Kidney (tissue), 14 donors: ENCODE measurements around the gene NPC1. TPM values are rescaled to one million over a fixed set of nuclear protein-coding genes. Genes with fewer than 3 reads are reported as not detected.

Experiments
- DNase-seq, 5 donors: peaks; one replicate each; pipeline ENCODE4 v3.0.0-alpha.2; 2013 to 2020
- FAIRE-seq: peaks from 2 replicates; lab custom pipeline; 2012; peaks lifted over from hg19 to GRCh38; lab: Jason Lieb, UNC
- H3K27ac ChIP-seq, 2 donors: one replicate each; pipeline ENCODE4 v1.7.0; 2013; ENCODE audit warnings: low read depth in 2 of 2, low read length in 2 of 2, inconsistent platforms in 1 of 2
- H3K27me3 ChIP-seq: one replicate; pipeline ENCODE4 v1.7.1; 2013; ENCODE audit warnings: low read length, inconsistent platforms; ENCODE audit not compliant: control insufficient read depth, insufficient read depth
- H3K36me3 ChIP-seq, 3 donors: one replicate each; pipeline versions ENCODE4 v1.7.0 to v1.7.1; 2013; ENCODE audit warnings: low read length in 3 of 3, control low read depth in 1 of 3, inconsistent platforms in 1 of 3; ENCODE audit not compliant: insufficient read depth in 3 of 3, control insufficient read depth in 2 of 3
- H3K4me1 ChIP-seq, 3 donors: one replicate each; pipeline versions ENCODE4 v1.7.0 to v1.7.1; 2013; ENCODE audit warnings: low read length in 3 of 3, inconsistent platforms in 1 of 3, low read depth in 1 of 3; ENCODE audit not compliant: control insufficient read depth in 2 of 3, insufficient read depth in 2 of 3
- H3K4me3 ChIP-seq, 3 donors: one replicate each; pipeline versions ENCODE4 v1.7.0 to v1.8.1; 2013; ENCODE audit warnings: low read length in 3 of 3, control low read depth in 1 of 3, inconsistent platforms in 1 of 3
- H3K9ac ChIP-seq, 3 donors: one replicate each; pipeline versions ENCODE4 v1.7.0 to v1.7.1; 2013; ENCODE audit warnings: low read length in 3 of 3, control low read depth in 1 of 3, inconsistent platforms in 1 of 3
- H3K9me3 ChIP-seq, 3 donors: one replicate each; pipeline versions ENCODE4 v1.7.0 to v1.7.1; 2013; ENCODE audit warnings: low read length in 3 of 3, control low read depth in 1 of 3, inconsistent platforms in 1 of 3; ENCODE audit not compliant: control insufficient read depth in 2 of 3, insufficient read depth in 1 of 3
- CTCF ChIP-seq: IDR thresholded peaks from 3 replicates; pipeline ENCODE4 v1.5.1; 2012; ENCODE audit warnings: mild to moderate bottlenecking, moderate library complexity, borderline replicate concordance; ENCODE audit not compliant: insufficient read depth; ENCODE audit errors: extremely low read depth
- intact Hi-C: fragments of 100-400 bp; cut with DNase I; formaldehyde crosslinking; loops from one replicate; pipeline ENCODE4 v1.11.1; 2022
- polyA plus RNA-seq: library from polyadenylated mRNA; stranded (reverse); fragments of 350-450 nt; fragmentation: Illumina TruSeq; extraction: RNeasy Lipid Tissue Mini Kit (QIAGEN cat#74804); gene quantifications from one replicate; pipeline ENCODE4 v1.2.3, GENCODE V29; 2014; ENCODE audit warnings: low read depth, low replicate concordance; ENCODE audit not compliant: insufficient read depth
- total RNA-seq: library from RNA; stranded (reverse); fragmentation: NEBNext Ultra II Directional; extraction: Animal tissue kit (Norgen Biotek cat#: 25700); gene quantifications from one replicate; pipeline ENCODE4 v1.2.1, GENCODE V29; 2021
- donor health status: control.
- donor health status: control.
- donor health status: control.
- donor health status: control.
- donor health status: control.
- donor health status: DM: yes; HTN: yes; CAD: no.
- donor health status: Normal renal cell carcinoma (clear cell type).

Gene NPC1
- total and polyA plus RNA-seq, 2 donors from 2014 or later: 16.0 to 50.2 TPM

- H3K9ac ChIP-seq: no peak overlapping the region
- peaks cover 4 to 73% (median 58%) of the 10 kb centered on the region in 3 donors for H3K36me3 ChIP-seq
Observed at GRCh38 chr18:23532848-23533247, 53.5 kb downstream of the NPC1 start.

GRCh38 chr18:23531912-23532311, 54.4 kb downstream of the NPC1 start:
- intact Hi-C loops: no loop called here

More at GRCh38 chr18:23532848-23533247, 53.5 kb downstream of the NPC1 start:
- Histone ChIP-seq H3K4me3 (no peak overlapping the region), H3K4me1 (no peaks in the 10 kb centered on the region), H3K9me3 (no peaks in the 10 kb centered on the region), H3K27ac (no peak overlapping the region), H3K27me3 (no peaks in the 10 kb centered on the region)
- intact Hi-C loops: no loop called here
- FAIRE-seq (no peak), DNase-seq (peak in 3 of 5 donors; percentile 50 to 71 (median 56))
- TF ChIP-seq CTCF: no peak

GRCh38 chr18:23530195-23530594, 56.1 kb downstream of the NPC1 start:
- DNase-seq (no peak), FAIRE-seq (no peak)
- H3K27me3 ChIP-seq: no peaks in the 10 kb centered on the region
- intact Hi-C loops: no loop called here
- no peak for TF ChIP-seq CTCF
- H3K4me3 ChIP-seq: no peak overlapping the region
- peaks cover 6 to 68% (median 50%) of the 10 kb centered on the region in 3 donors for H3K36me3 ChIP-seq
- no peak overlapping the region for H3K9ac ChIP-seq
- no peak overlapping the region for H3K27ac ChIP-seq
- no peaks in the 10 kb centered on the region for H3K4me1 ChIP-seq
- H3K9me3 ChIP-seq: no peaks in the 10 kb centered on the region

More at GRCh38 chr18:23531912-23532311, 54.4 kb downstream of the NPC1 start:
- H3K4me3 ChIP-seq: no peak overlapping the region
- H3K9me3 ChIP-seq: no peaks in the 10 kb centered on the region
- H3K27ac ChIP-seq: no peak overlapping the region
- no peak overlapping the region for H3K9ac ChIP-seq
- peaks cover 6 to 72% (median 54%) of the 10 kb centered on the region in 3 donors for H3K36me3 ChIP-seq
- no peak for FAIRE-seq
- no peaks in the 10 kb centered on the region for H3K4me1 ChIP-seq
- no peaks in the 10 kb centered on the region for H3K27me3 ChIP-seq
- DNase-seq: no peak
- TF ChIP-seq CTCF: no peak

GRCh38 chr18:23529604-23530003, 56.7 kb downstream of the NPC1 start:
- Histone ChIP-seq H3K9ac (no peak overlapping the region), H3K27ac (no peak overlapping the region), H3K9me3 (no peaks in the 10 kb centered on the region), H3K27me3 (no peaks in the 10 kb centered on the region), H3K4me1 (no peaks in the 10 kb centered on the region), H3K36me3 (peaks cover 6 to 62% (median 46%) of the 10 kb centered on the region in 3 donors), H3K4me3 (no peak overlapping the region)
- TF ChIP-seq CTCF: no peak
- intact Hi-C loops: no loop called here
- DNase-seq (no peak), FAIRE-seq (no peak)
